Kidney glomerular epithelial cell (primary cell): ENCODE data around the gene BTBD10.
A peak's percentile ranks its signal among the peaks of the same experiment; 100 is the strongest.

Experiments
- DNase-seq: peaks from one replicate; lab custom pipeline; 2025; lab: John Stamatoyannopoulos, UW

Gene BTBD10

GRCh38 chr11:13375798-13376197, 87.2 kb downstream of the BTBD10 start:
- no peak for DNase-seq

- DNase-seq: no peak
Observed at GRCh38 chr11:13373216-13373615, 89.8 kb downstream of the BTBD10 start.

GRCh38 chr11:13368041-13368446, 95.0 kb downstream of the BTBD10 start:
- DNase-seq: peak; percentile 81

GRCh38 chr11:13367115-13367514, 95.9 kb downstream of the BTBD10 start:
- DNase-seq: no peak

GRCh38 chr11:13366266-13367026, 96.6 kb downstream of the BTBD10 start:
- no peak for DNase-seq

GRCh38 chr11:13364388-13364787, 98.6 kb downstream of the BTBD10 start:
- DNase-seq: no peak

GRCh38 chr11:13362596-13363109, 100.4 kb downstream of the BTBD10 start:
- DNase-seq: no peak

GRCh38 chr11:13358596-13359270, 104.3 kb downstream of the BTBD10 start:
- DNase-seq: peak; percentile 63

- no peak for DNase-seq
Observed at GRCh38 chr11:13357232-13357631, 105.8 kb downstream of the BTBD10 start.

- DNase-seq: peak; percentile 29
Observed at GRCh38 chr11:13355191-13355590, 107.8 kb downstream of the BTBD10 start.

GRCh38 chr11:13354335-13354734, 108.7 kb downstream of the BTBD10 start:
- DNase-seq: no peak

GRCh38 chr11:13352711-13353110, 110.3 kb downstream of the BTBD10 start:
- no peak for DNase-seq

GRCh38 chr11:13349581-13349980, 113.4 kb downstream of the BTBD10 start:
- DNase-seq: no peak

GRCh38 chr11:13349046-13349445, 114.0 kb downstream of the BTBD10 start:
- no peak for DNase-seq

- no peak for DNase-seq
Observed at GRCh38 chr11:13348305-13348704, 114.7 kb downstream of the BTBD10 start.

GRCh38 chr11:13347901-13348300, 115.1 kb downstream of the BTBD10 start:
- no peak for DNase-seq

GRCh38 chr11:13346470-13346869, 116.6 kb downstream of the BTBD10 start:
- no peak for DNase-seq

- no peak for DNase-seq
Observed at GRCh38 chr11:13344818-13345217, 118.2 kb downstream of the BTBD10 start.

GRCh38 chr11:13343931-13344717, 118.9 kb downstream of the BTBD10 start:
- DNase-seq: peak; percentile 78

- DNase-seq: no peak
Observed at GRCh38 chr11:13343067-13343466, 120.0 kb downstream of the BTBD10 start.

- DNase-seq: no peak
Observed at GRCh38 chr11:13341026-13341425, 122.0 kb downstream of the BTBD10 start.
